ES-I3 (cell line): Measurements from ENCODE around the gene ZNF382.

Experiments used
- H3K36me3 ChIP-seq: 2 replicates; pipeline ENCODE4 v1.6.1; 2013; ENCODE audit warnings: mild to moderate bottlenecking, low read length, control low read depth, moderate library complexity; ENCODE audit not compliant: insufficient read depth
- H3K4me1 ChIP-seq: 2 replicates; pipeline ENCODE4 v1.6.1; 2013; ENCODE audit warnings: mild to moderate bottlenecking, control low read depth, low read length; ENCODE audit not compliant: insufficient read depth
- H3K9ac ChIP-seq: 2 replicates; pipeline ENCODE4 v1.6.1; 2013; ENCODE audit warnings: low read depth, mild to moderate bottlenecking, low read length, moderate library complexity
- H3K9me3 ChIP-seq: 2 replicates; pipeline ENCODE4 v1.6.1; 2013; ENCODE audit warnings: mild to moderate bottlenecking, low read length, moderate library complexity; ENCODE audit not compliant: control insufficient read depth, insufficient read depth

The ZNF382 gene

GRCh38 chr19:36638862-36639510 is 33.9 kb downstream of the ZNF382 start:
- Histone ChIP-seq H3K9me3 (peaks cover 53% of the 10 kb centered on the region), H3K9ac (no peak overlapping the region), H3K4me1 (no peaks in the 10 kb centered on the region), H3K36me3 (peaks cover 12% of the 10 kb centered on the region)

- Histone ChIP-seq H3K9me3 (peaks cover 23% of the 10 kb centered on the region), H3K9ac (no peak overlapping the region), H3K4me1 (no peaks in the 10 kb centered on the region), H3K36me3 (0 out of 2 replicates have a peak, but pooled peaks cover 3% of the 10 kb centered on the region)
Measured at GRCh38 chr19:36646746-36647145, 41.6 kb downstream of the ZNF382 start.

GRCh38 chr19:36652958-36653357 is 47.8 kb downstream of the ZNF382 start:
- H3K9me3 ChIP-seq, result peaks cover 4% of the 10 kb centered on the region
- peaks cover 11% of the 10 kb centered on the region for H3K36me3 ChIP-seq
- no peaks in the 10 kb centered on the region for H3K4me1 ChIP-seq
- no peak overlapping the region for H3K9ac ChIP-seq

GRCh38 chr19:36665832-36666231 is 60.7 kb downstream of the ZNF382 start:
- H3K9me3 ChIP-seq, result peaks cover 3% of the 10 kb centered on the region; the same call in 1 of the 2 replicates
- H3K4me1 ChIP-seq, result no peaks in the 10 kb centered on the region
- no peaks in the 10 kb centered on the region for H3K36me3 ChIP-seq
- H3K9ac ChIP-seq, result peak overlapping the region; percentile 93; the same call in 1 of the 2 replicates

- H3K36me3 ChIP-seq, result no peaks in the 10 kb centered on the region
- H3K9me3 ChIP-seq, result no peaks in the 10 kb centered on the region
- H3K9ac ChIP-seq, result no peak overlapping the region
- H3K4me1 ChIP-seq, result no peaks in the 10 kb centered on the region
Measured at GRCh38 chr19:36668646-36669045, 63.5 kb downstream of the ZNF382 start.

- Histone ChIP-seq H3K9ac (no peak overlapping the region), H3K4me1 (no peaks in the 10 kb centered on the region), H3K36me3 (no peaks in the 10 kb centered on the region), H3K9me3 (no peaks in the 10 kb centered on the region)
Measured at GRCh38 chr19:36672368-36672767, 67.3 kb downstream of the ZNF382 start.

- H3K9ac ChIP-seq, result no peak overlapping the region
- no peaks in the 10 kb centered on the region for H3K9me3 ChIP-seq
- H3K4me1 ChIP-seq, result no peaks in the 10 kb centered on the region
- H3K36me3 ChIP-seq, result no peaks in the 10 kb centered on the region
Measured at GRCh38 chr19:36674201-36674600, 69.1 kb downstream of the ZNF382 start.

- Histone ChIP-seq H3K9me3 (no peaks in the 10 kb centered on the region; the same call in 1 of the 2 replicates), H3K9ac (no peak overlapping the region)
Measured at GRCh38 chr19:36679455-36679854, 74.3 kb downstream of the ZNF382 start.

More at GRCh38 chr19:36679455-36679854, 74.3 kb downstream of the ZNF382 start:
- Histone ChIP-seq H3K36me3 (no peaks in the 10 kb centered on the region), H3K4me1 (no peaks in the 10 kb centered on the region)
